H9 (cell line): Measurements from ENCODE around the gene TMEM213. TPM values are rescaled to one million over a fixed set of nuclear protein-coding genes. Genes with fewer than 3 reads are reported as not detected.

Source experiments
- DNase-seq: peaks from one replicate; pipeline ENCODE4 v3.0.0-alpha.2; 2017
- H2AFZ ChIP-seq: one replicate; pipeline ENCODE4 v1.6.1; 2013; ENCODE audit warnings: mild to moderate bottlenecking, low read length, control low read depth, moderate library complexity
- H2AK5ac ChIP-seq: 2 replicates; pipeline ENCODE4 v1.6.1; 2013; ENCODE audit warnings: low read length, control low read depth, mixed read lengths; ENCODE audit not compliant: insufficient read length
- H2BK120ac ChIP-seq: one replicate; pipeline ENCODE4 v1.6.1; 2013; ENCODE audit warnings: low read depth, mild to moderate bottlenecking, low read length, control low read depth, inconsistent platforms; ENCODE audit not compliant: poor library complexity, severe bottlenecking
- H2BK12ac ChIP-seq: 2 replicates; pipeline ENCODE4 v1.6.1; 2013; ENCODE audit warnings: low read length, control low read depth, mixed read lengths, low read depth; ENCODE audit not compliant: insufficient read length
- H2BK15ac ChIP-seq: 2 replicates; pipeline ENCODE4 v1.6.1; 2013; ENCODE audit warnings: low read depth, low read length, control low read depth
- H2BK20ac ChIP-seq: one replicate; pipeline ENCODE4 v1.6.1; 2013; ENCODE audit warnings: low read depth, mild to moderate bottlenecking, low read length, control low read depth, inconsistent platforms; ENCODE audit not compliant: poor library complexity, severe bottlenecking
- H2BK5ac ChIP-seq: 2 replicates; pipeline ENCODE4 v1.6.1; 2013; ENCODE audit warnings: low read length, control low read depth, mixed read lengths; ENCODE audit not compliant: insufficient read length
- H3K14ac ChIP-seq: 2 replicates; pipeline ENCODE4 v1.6.1; 2013; ENCODE audit warnings: low read length, control low read depth; ENCODE audit not compliant: insufficient read depth
- H3K18ac ChIP-seq: 2 replicates; pipeline ENCODE4 v1.6.1; 2013; ENCODE audit warnings: low read depth, mild to moderate bottlenecking, mixed read lengths, low read length, control low read depth; ENCODE audit not compliant: insufficient read length
- H3K23ac ChIP-seq: 2 replicates; pipeline ENCODE4 v1.6.1; 2013; ENCODE audit warnings: low read length, control low read depth, mixed read lengths, low read depth; ENCODE audit not compliant: insufficient read length
- H3K23me2 ChIP-seq: 2 replicates; pipeline ENCODE4 v1.6.1; 2013; ENCODE audit warnings: low read depth, mild to moderate bottlenecking, mixed read lengths, low read length, control low read depth; ENCODE audit not compliant: insufficient read length, poor library complexity, severe bottlenecking
- H3K27ac ChIP-seq: 2 replicates; pipeline ENCODE4 v1.5.1; 2013; ENCODE audit warnings: low read length, control low read depth, mixed read lengths, low read depth; ENCODE audit not compliant: insufficient read length
- H3K27me3 ChIP-seq: 2 replicates; pipeline ENCODE4 v1.6.1; 2013; ENCODE audit warnings: low read length, control low read depth, inconsistent platforms; ENCODE audit not compliant: insufficient read depth
- H3K4ac ChIP-seq: 2 replicates; pipeline ENCODE4 v1.6.1; 2013; ENCODE audit warnings: low read depth, mild to moderate bottlenecking, control low read depth, inconsistent platforms, low read length, moderate library complexity
- H3K4me1 ChIP-seq: 2 replicates; pipeline ENCODE4 v1.6.1; 2013; ENCODE audit warnings: low read length, control low read depth, inconsistent platforms; ENCODE audit not compliant: insufficient read depth
- H3K4me2 ChIP-seq: 2 replicates; pipeline ENCODE4 v1.6.1; 2013; ENCODE audit warnings: low read length, control low read depth, mixed read lengths; ENCODE audit not compliant: insufficient read length, insufficient read depth
- H3K56ac ChIP-seq: 2 replicates; pipeline ENCODE4 v1.6.1; 2013; ENCODE audit warnings: low read depth, mild to moderate bottlenecking, mixed read lengths, low read length, control low read depth; ENCODE audit not compliant: insufficient read length
- H3K79me1 ChIP-seq: 2 replicates; pipeline ENCODE4 v1.6.1; 2013; ENCODE audit warnings: low read depth, mild to moderate bottlenecking, moderate library complexity, low read length, control low read depth, inconsistent platforms; ENCODE audit not compliant: insufficient read depth, poor library complexity, severe bottlenecking
- H3K79me2 ChIP-seq: 2 replicates; pipeline ENCODE4 v1.6.1; 2013; ENCODE audit warnings: low read length, control low read depth, inconsistent platforms; ENCODE audit not compliant: insufficient read depth
- H3K9ac ChIP-seq: 2 replicates; pipeline ENCODE4 v1.6.1; 2013; ENCODE audit warnings: low read length, control low read depth, mixed read lengths; ENCODE audit not compliant: insufficient read length; ENCODE audit errors: extremely low read depth
- H3K9me3 ChIP-seq: one replicate; pipeline ENCODE4 v1.6.1; 2013; ENCODE audit warnings: low read depth, low read length, inconsistent platforms; ENCODE audit not compliant: control insufficient read depth
- H3T11ph ChIP-seq: one replicate; pipeline ENCODE4 v1.6.1; 2013; ENCODE audit warnings: mild to moderate bottlenecking, low read length, control low read depth, inconsistent platforms
- H4K20me1 ChIP-seq: one replicate; pipeline ENCODE4 v1.6.1; 2013; ENCODE audit not compliant: control insufficient read depth, insufficient read length, insufficient read depth
- H4K5ac ChIP-seq: 2 replicates; pipeline ENCODE4 v1.6.1; 2013; ENCODE audit warnings: low read depth, mild to moderate bottlenecking, mixed read lengths, low read length, control low read depth; ENCODE audit not compliant: insufficient read length
- H4K8ac ChIP-seq: replicated peaks from 2 replicates; pipeline ENCODE4 v1.6.1; 2013; ENCODE audit warnings: low read length, control low read depth, mixed read lengths, low read depth; ENCODE audit not compliant: insufficient read length
- H4K91ac ChIP-seq: 2 replicates; pipeline ENCODE4 v1.6.1; 2013; ENCODE audit warnings: low read depth, mild to moderate bottlenecking, moderate library complexity, mixed read lengths, low read length, control low read depth; ENCODE audit not compliant: insufficient read length
- H3K27ac Mint-ChIP-seq, 3 experiments: 2 replicates in 2 of 3; 3 replicates in 1 of 3; pipeline ENCODE4 v1.8.0; 2020 to 2021; ENCODE audit warnings: mixed read lengths in 3 of 3, mild to moderate bottlenecking in 1 of 3, moderate library complexity in 1 of 3
- H3K27me3 Mint-ChIP-seq: 2 replicates; pipeline ENCODE4 v1.8.0; 2021; ENCODE audit warnings: low read depth, mild to moderate bottlenecking, moderate library complexity, mixed read lengths
- H3K36me3 Mint-ChIP-seq, 3 experiments: 2 replicates in 2 of 3; 3 replicates in 1 of 3; pipeline ENCODE4 v1.8.0; 2020 to 2021; ENCODE audit warnings: low read depth in 3 of 3, mixed read lengths in 3 of 3; ENCODE audit not compliant: insufficient read depth in 1 of 3
- H3K4me1 Mint-ChIP-seq, 2 experiments: 2 replicates each; pipeline ENCODE4 v1.8.0; 2020; ENCODE audit warnings: mixed read lengths in 2 of 2
- H3K4me3 Mint-ChIP-seq, 2 experiments: 2 replicates in 1 of 2; 3 replicates in 1 of 2; pipeline ENCODE4 v1.8.0; 2020 to 2021; ENCODE audit warnings: mild to moderate bottlenecking in 2 of 2, mixed read lengths in 2 of 2, moderate library complexity in 1 of 2
- H3K9me3 Mint-ChIP-seq, 2 experiments: 2 replicates in 1 of 2; 3 replicates in 1 of 2; pipeline ENCODE4 v1.8.0; 2020; ENCODE audit warnings: mild to moderate bottlenecking in 2 of 2, mixed read lengths in 2 of 2, moderate library complexity in 1 of 2
- WGBS: extraction: QIAGEN DNeasy Blood & Tissue Kit; methylation state at CpG from one replicate; pipeline ENCODE4 v1.1.7; 2013; ENCODE audit warnings: missing lambda C conversion rate, low lambda C conversion rate, mixed read lengths; ENCODE audit not compliant: insufficient read length; ENCODE audit errors: extremely low coverage; 5-methylcytosine and 5-hydroxymethylcytosine counted together
- total RNA-seq: library from RNA; stranded (reverse); gene quantifications from 2 replicates; pipeline ENCODE4 v1.2.1, GENCODE V29; 2021
- TF ChIP-seq, protein P1 (sequence below): fragments of 200-600 bp; sonication (generic); conservative IDR thresholded peaks from 3 replicates; pipeline ENCODE4 v1.8.0; 2021; ENCODE audit warnings: antibody characterized with exemption, mild to moderate bottlenecking

Gene TMEM213
- total RNA-seq, 1 experiment from 2014 or later, result 0.22 TPM

DNA sequence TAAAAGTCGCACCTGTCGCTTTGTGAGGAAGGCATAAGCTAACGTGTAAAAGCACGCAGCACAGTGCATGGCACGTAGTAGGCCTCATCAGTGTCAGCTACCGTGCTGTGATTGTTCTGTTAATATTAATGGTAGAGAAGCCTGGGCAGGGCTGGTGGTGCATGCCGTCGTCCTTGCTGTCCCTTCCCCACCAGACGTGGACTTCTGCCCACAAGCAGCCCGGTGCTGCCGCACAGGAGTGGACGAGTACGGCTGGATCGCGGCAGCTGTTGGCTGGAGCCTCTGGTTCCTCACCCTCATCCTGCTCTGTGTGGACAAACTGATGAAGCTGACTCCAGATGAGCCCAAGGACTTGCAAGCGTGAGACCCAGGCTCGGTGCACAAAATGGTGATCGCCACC lies 4.9 kb downstream of the TMEM213 start:
- Histone ChIP-seq H4K8ac (no peak overlapping the region), H2BK120ac (no peak overlapping the region), H3K4me1 (peaks cover 7% of the 10 kb centered on the region; the same call in 1 of the 2 replicates), H2BK12ac (no peak overlapping the region), H4K20me1 (no peaks in the 10 kb centered on the region), H3K18ac (no peak overlapping the region), H3K14ac (no peak overlapping the region), H2AK5ac (no peak overlapping the region), H3K9ac (no peak overlapping the region), H3K23ac (no peak overlapping the region), H3K56ac (no peak overlapping the region), H2BK20ac (no peak overlapping the region), H2AFZ (no peak overlapping the region), H3K79me1 (no peaks in the 10 kb centered on the region), H3T11ph (no peak overlapping the region), H4K91ac (no peak overlapping the region), H3K4ac (no peak overlapping the region), H3K9me3 (no peaks in the 10 kb centered on the region), H3K27me3 (no peaks in the 10 kb centered on the region), H3K27ac (no peak overlapping the region), H2BK5ac (no peak overlapping the region), H4K5ac (no peak overlapping the region), H3K23me2 (peaks cover 3% of the 10 kb centered on the region), H3K4me2 (no peak overlapping the region), H3K79me2 (no peaks in the 10 kb centered on the region), H2BK15ac (no peak overlapping the region; the same call in 1 of the 2 replicates)
- TF ChIP-seq, protein P1, sequence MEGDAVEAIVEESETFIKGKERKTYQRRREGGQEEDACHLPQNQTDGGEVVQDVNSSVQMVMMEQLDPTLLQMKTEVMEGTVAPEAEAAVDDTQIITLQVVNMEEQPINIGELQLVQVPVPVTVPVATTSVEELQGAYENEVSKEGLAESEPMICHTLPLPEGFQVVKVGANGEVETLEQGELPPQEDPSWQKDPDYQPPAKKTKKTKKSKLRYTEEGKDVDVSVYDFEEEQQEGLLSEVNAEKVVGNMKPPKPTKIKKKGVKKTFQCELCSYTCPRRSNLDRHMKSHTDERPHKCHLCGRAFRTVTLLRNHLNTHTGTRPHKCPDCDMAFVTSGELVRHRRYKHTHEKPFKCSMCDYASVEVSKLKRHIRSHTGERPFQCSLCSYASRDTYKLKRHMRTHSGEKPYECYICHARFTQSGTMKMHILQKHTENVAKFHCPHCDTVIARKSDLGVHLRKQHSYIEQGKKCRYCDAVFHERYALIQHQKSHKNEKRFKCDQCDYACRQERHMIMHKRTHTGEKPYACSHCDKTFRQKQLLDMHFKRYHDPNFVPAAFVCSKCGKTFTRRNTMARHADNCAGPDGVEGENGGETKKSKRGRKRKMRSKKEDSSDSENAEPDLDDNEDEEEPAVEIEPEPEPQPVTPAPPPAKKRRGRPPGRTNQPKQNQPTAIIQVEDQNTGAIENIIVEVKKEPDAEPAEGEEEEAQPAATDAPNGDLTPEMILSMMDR, result no peak
- Mint-ChIP-seq H3K27ac (no peak overlapping the region), H3K9me3 (no peaks in the 10 kb centered on the region), H3K4me1 (peaks cover 11 to 12% of the 10 kb centered on the region in 2 experiments), H3K4me3 (no peak overlapping the region), H3K36me3 (no peaks in the 10 kb centered on the region), H3K27me3 (peaks cover 13% of the 10 kb centered on the region)
- DNase-seq, result no peak
- no CpG with 5 or more reads among the region's 18 CpGs for WGBS
